SK-N-SH (cell line): Measurements from ENCODE around the gene PRRC2A. TPM values are rescaled to one million over a fixed set of nuclear protein-coding genes. Genes with fewer than 3 reads are reported as not detected.

Experiments used
- CTCF ChIA-PET: fragments of 300-600, 350-600 bp; formaldehyde crosslinking; extraction: SDS; loops from one replicate; lab custom pipeline; 2021; lab: Yijun Ruan, JAX
- POLR2A ChIA-PET: fragments of 350-600 bp; sonication (Branson Sonifier 250); formaldehyde crosslinking; extraction: SDS; loops from one replicate; lab custom pipeline; 2020; ENCODE audit warnings: antibody characterized with exemption, inconsistent platforms; lab: Yijun Ruan, JAX
- DNase-seq: peaks from one replicate; pipeline ENCODE4 v3.0.0; 2012
- H2AFZ ChIP-seq: fragments of 200-600 bp; sonication (generic); 2 replicates; pipeline ENCODE4 v1.8.1; 2016; ENCODE audit warnings: antibody characterized with exemption, mild to moderate bottlenecking, low read depth
- H3F3A ChIP-seq: fragments of 200-600 bp; sonication (generic); replicated peaks from 2 replicates; pipeline ENCODE3; 2016; ENCODE audit warnings: antibody characterized with exemption, mild to moderate bottlenecking; ENCODE audit not compliant: insufficient read depth
- H3K27ac ChIP-seq, 2 experiments: fragments of 200-500 bp in 1 of 2; fragments of 200-600 bp in 1 of 2; sonication (Bioruptor generic) in 1 of 2; sonication (generic), shearing (Covaris generic) in 1 of 2; 2 replicates each; pipeline versions ENCODE4 v1.5.1 to v1.6.1; 2014 to 2016; ENCODE audit warnings: low read depth in 2 of 2, inconsistent platforms in 1 of 2, low read length in 1 of 2, mild to moderate bottlenecking in 1 of 2, mixed read lengths in 1 of 2
- H3K27me3 ChIP-seq: fragments of 200-600 bp; sonication (generic), shearing (Covaris generic); 2 replicates; pipeline ENCODE4 v1.6.1; 2016; ENCODE audit warnings: mixed run types; ENCODE audit not compliant: insufficient read depth
- H3K36me3 ChIP-seq, 2 experiments: fragments of 200-500 bp in 1 of 2; fragments of 200-600 bp in 1 of 2; sonication (Bioruptor generic) in 1 of 2; sonication (generic) in 1 of 2; replicated peaks in 1 of 2; 2 replicates each; pipeline versions ENCODE3 to v1.5.1; 2014 to 2016; ENCODE audit warnings: low read length in 1 of 2, mild to moderate bottlenecking in 1 of 2; ENCODE audit not compliant: insufficient read depth in 2 of 2, control insufficient read depth in 1 of 2
- H3K4me1 ChIP-seq, 2 experiments: fragments of 200-500 bp in 1 of 2; fragments of 200-600 bp in 1 of 2; sonication (Bioruptor generic) in 1 of 2; sonication (generic), shearing (Covaris generic) in 1 of 2; 2 replicates each; pipeline versions ENCODE4 v1.5.1 to v1.6.1; 2014 to 2016; ENCODE audit warnings: low read depth in 1 of 2, low read length in 1 of 2, mixed run types in 1 of 2; ENCODE audit not compliant: insufficient read depth in 2 of 2, control insufficient read depth in 1 of 2
- H3K4me2 ChIP-seq: fragments of 200-600 bp; sonication (generic), shearing (Covaris generic); 2 replicates; pipeline ENCODE4 v1.6.1; 2017; ENCODE audit warnings: mixed run types
- H3K4me3 ChIP-seq, 2 experiments: fragments of 200-500 bp in 1 of 2; fragments of 200-600 bp in 1 of 2; sonication (Bioruptor generic) in 1 of 2; sonication (generic), shearing (Covaris generic) in 1 of 2; 2 replicates each; pipeline versions ENCODE4 v1.5.1 to v1.8.1; 2014 to 2016; ENCODE audit warnings: low read depth in 2 of 2, inconsistent platforms in 1 of 2, low read length in 1 of 2, mild to moderate bottlenecking in 1 of 2, mixed read lengths in 1 of 2, moderate library complexity in 1 of 2
- H3K79me2 ChIP-seq: fragments of 200-600 bp; sonication (generic); 2 replicates; pipeline ENCODE4 v1.8.1; 2017; ENCODE audit warnings: mild to moderate bottlenecking; ENCODE audit not compliant: insufficient read depth
- H3K9ac ChIP-seq: fragments of 200-600 bp; sonication (generic); 2 replicates; pipeline ENCODE4 v1.6.1; 2017; ENCODE audit warnings: mixed run types
- H3K9me2 ChIP-seq: fragments of 200-600 bp; sonication (generic); 2 replicates; pipeline ENCODE4 v1.6.1; 2017; ENCODE audit warnings: mixed run types
- H3K9me3 ChIP-seq: fragments of 200-600 bp; sonication (generic); 2 replicates; pipeline ENCODE4 v1.6.1; 2017; ENCODE audit warnings: mixed run types, mild to moderate bottlenecking, moderate library complexity
- H4K20me1 ChIP-seq: fragments of 200-600 bp; sonication (generic); 2 replicates; pipeline ENCODE4 v1.6.1; 2017; ENCODE audit warnings: mild to moderate bottlenecking, mixed run types; ENCODE audit not compliant: insufficient read depth
- CTCF ChIP-seq: fragments of 200-600 bp; sonication (generic); IDR thresholded peaks from 2 replicates; pipeline ENCODE4 v1.6.1; 2017; ENCODE audit warnings: antibody characterized with exemption, mild to moderate bottlenecking, moderate library complexity
- ELF1 ChIP-seq: IDR thresholded peaks from 2 replicates; pipeline ENCODE4 v1.4.0; 2012
- FOSL2 ChIP-seq: IDR thresholded peaks from 2 replicates; pipeline ENCODE4 v1.4.0; 2012; ENCODE audit warnings: low read depth, mild to moderate bottlenecking, moderate library complexity, borderline replicate concordance
- FOXM1 ChIP-seq: IDR thresholded peaks from 2 replicates; pipeline ENCODE4 v1.4.0; 2012; ENCODE audit warnings: low read depth, mild to moderate bottlenecking
- GABPA ChIP-seq: IDR thresholded peaks from 2 replicates; pipeline ENCODE4 v1.4.0; 2012; ENCODE audit warnings: low read depth, mild to moderate bottlenecking
- GATA2 ChIP-seq: sonication (generic); formaldehyde crosslinking; IDR thresholded peaks from 2 replicates; pipeline ENCODE4 v1.5.0; 2020; ENCODE audit warnings: mild to moderate bottlenecking, missing genetic modification reagents
- IRF3 ChIP-seq: fragments of 150-350 bp; IDR thresholded peaks from 2 replicates; pipeline ENCODE4 v1.6.1; 2016; ENCODE audit warnings: mild to moderate bottlenecking, low read depth, low read length
- MAX ChIP-seq: IDR thresholded peaks from 2 replicates; pipeline ENCODE4 v1.4.0; 2012; ENCODE audit warnings: low read depth
- NFIC ChIP-seq: IDR thresholded peaks from 2 replicates; pipeline ENCODE4 v1.4.0; 2012; ENCODE audit warnings: borderline replicate concordance
- RAD21 ChIP-seq: IDR thresholded peaks from 2 replicates; pipeline ENCODE4 v1.6.1; 2012; ENCODE audit warnings: mild to moderate bottlenecking, low read length
- RCOR1 ChIP-seq: fragments of 150-350 bp; IDR thresholded peaks from 2 replicates; pipeline ENCODE4 v1.6.1; 2017; ENCODE audit warnings: antibody characterized with exemption, low read length
- REST ChIP-seq: IDR thresholded peaks from 2 replicates; pipeline ENCODE4 v1.6.1; 2012; ENCODE audit warnings: mild to moderate bottlenecking, low read depth, low read length, moderate library complexity
- RFX5 ChIP-seq: IDR thresholded peaks from 2 replicates; pipeline ENCODE4 v1.6.1; 2012; ENCODE audit warnings: mild to moderate bottlenecking, improper control_type of control experiment, low read length
- SIN3A ChIP-seq: IDR thresholded peaks from 2 replicates; pipeline ENCODE4 v1.6.1; 2012; ENCODE audit warnings: low read depth, mild to moderate bottlenecking, low read length, moderate library complexity, borderline replicate concordance
- TAF1 ChIP-seq: IDR thresholded peaks from 2 replicates; pipeline ENCODE4 v1.6.1; 2012; ENCODE audit warnings: low read depth, mild to moderate bottlenecking, low read length, moderate library complexity, borderline replicate concordance
- TCF12 ChIP-seq: IDR thresholded peaks from 2 replicates; pipeline ENCODE4 v1.4.0; 2012
- USF1 ChIP-seq: IDR thresholded peaks from 2 replicates; pipeline ENCODE4 v1.4.0; 2012; ENCODE audit warnings: low read depth, borderline replicate concordance
- USF2 ChIP-seq: fragments of 150-350 bp; IDR thresholded peaks from 2 replicates; pipeline ENCODE4 v1.6.1; 2017; ENCODE audit warnings: antibody characterized with exemption, low read length, low read depth, borderline replicate concordance
- WGBS: methylation state at CpG from one replicate; pipeline ENCODE4 v1.1.6; 2017; ENCODE audit warnings: low lambda C conversion rate; 5-methylcytosine and 5-hydroxymethylcytosine counted together
- polyA plus RNA-seq, 3 experiments: library from polyadenylated mRNA; depleted of rRNA; stranded (reverse); fragments of >200 nt; gene quantifications; 2 replicates each; pipeline ENCODE4 v1.2.3, GENCODE V29; 2012

PRRC2A gene
- polyA plus RNA-seq, 1 of the 3 experiments (the other 2 are of a cell fraction), result 76.1 TPM

- H3K79me2 ChIP-seq, result no peaks in the 10 kb centered on the region
- no peak overlapping the region for H3K27ac ChIP-seq
- no peak overlapping the region for H3K9ac ChIP-seq
- TF ChIP-seq IRF3 (no peak), REST (no peak), TCF12 (no peak), CTCF (no peak), MAX (no peak), RFX5 (no peak), TAF1 (no peak), RCOR1 (no peak), ELF1 (no peak), GABPA (no peak), SIN3A (no peak), RAD21 (no peak), USF1 (no peak), FOSL2 (no peak), NFIC (no peak), USF2 (no peak), GATA2 (CRISPR knock-in tag) (no peak), FOXM1 (no peak)
- WGBS, result 56% methylated on average over 9 of the region's 9 CpGs
- H3K9me2 ChIP-seq, result no peaks in the 10 kb centered on the region
- no peaks in the 10 kb centered on the region; a peak in 1 of 4 replicates for H3K4me1 ChIP-seq
- ChIA-PET POLR2A (no interaction called here), CTCF (interaction anchor here (0.9 to 17.6 kb wide), 5 partner anchors 10 to 67 kb away, joined by 3 to 312 read pairs (median 3); partner anchors contain the start of genes ATP6V1G2 and NFKBIL1)
- no peaks in the 10 kb centered on the region for H3K27me3 ChIP-seq
- no peak overlapping the region for H2AFZ ChIP-seq
- H3K4me2 ChIP-seq, result no peak overlapping the region
- DNase-seq, result no peak
- H3K36me3 ChIP-seq, result no peaks in the 10 kb centered on the region
- no peak overlapping the region for H3K4me3 ChIP-seq
- peaks cover 2% of the 10 kb centered on the region for H3F3A ChIP-seq
- H4K20me1 ChIP-seq, result no peaks in the 10 kb centered on the region
- H3K9me3 ChIP-seq, result no peaks in the 10 kb centered on the region; the same call in 1 of the 2 replicates
Measured at GRCh38 chr6:31573239-31574105, 47.0 kb upstream of the PRRC2A start.
